K562 (cell line): ENCODE results near the gene DSC1. TPM values are rescaled to one million over a fixed set of nuclear protein-coding genes. Genes with fewer than 3 reads are reported as not detected.

Experiments
- CTBP1 ChIP-seq: fragments of 450-650 bp; IDR thresholded peaks from 2 replicates; pipeline ENCODE4 v1.6.1; 2016; ENCODE audit warnings: borderline replicate concordance
- E2F1 ChIP-seq: sonication (generic); formaldehyde crosslinking; IDR thresholded peaks from 2 replicates; pipeline ENCODE4 v1.8.1; 2023; ENCODE audit warnings: mild to moderate bottlenecking, missing genetic modification reagents, moderate library complexity
- EGR1 ChIP-seq: fragments of 450-650 bp; conservative IDR thresholded peaks from 2 replicates; pipeline ENCODE4 v1.6.1; 2017; ENCODE audit warnings: mild to moderate bottlenecking
- HNRNPLL ChIP-seq: fragments of 200-400 bp; formaldehyde crosslinking; IDR thresholded peaks from 2 replicates; pipeline ENCODE4 v1.6.1; 2017; ENCODE audit warnings: low read length, low read depth, mild to moderate bottlenecking; ENCODE audit not compliant: poor library complexity, severe bottlenecking
- IRF9 ChIP-seq: fragments of 450-650 bp; IDR thresholded peaks from 2 replicates; pipeline ENCODE4 v1.6.1; 2016; ENCODE audit warnings: missing biosample characterization, missing genetic modification characterization
- L3MBTL2 ChIP-seq: fragments of 450-650 bp; IDR thresholded peaks from 2 replicates; pipeline ENCODE4 v1.6.1; 2016; ENCODE audit warnings: mild to moderate bottlenecking, moderate library complexity
- MAZ ChIP-seq, 2 experiments: fragments of 450-650 bp in 1 of 2; sonication (generic) in 1 of 2; formaldehyde crosslinking; IDR thresholded peaks in 1 of 2; conservative IDR thresholded peaks in 1 of 2; 2 replicates each; pipeline versions ENCODE4 v1.4.0 to v1.5.0; 2020; ENCODE audit warnings: mild to moderate bottlenecking in 1 of 2, missing genetic modification reagents in 1 of 2
- NRF1 ChIP-seq, 2 experiments: fragments of 450-650 bp; IDR thresholded peaks in 1 of 2; conservative IDR thresholded peaks in 1 of 2; 2 replicates each; pipeline ENCODE4 v1.6.1; 2014; ENCODE audit warnings: mild to moderate bottlenecking in 2 of 2
- POLR2G ChIP-seq: fragments of 200-400 bp; formaldehyde crosslinking; IDR thresholded peaks from 2 replicates; pipeline ENCODE4 v1.6.1; 2017; ENCODE audit warnings: low read depth, mild to moderate bottlenecking, antibody characterized with exemption, low read length, moderate library complexity
- PRMT5 ChIP-seq: sonication (generic); formaldehyde crosslinking; IDR thresholded peaks from 2 replicates; pipeline ENCODE4 v1.5.0; 2020; ENCODE audit warnings: missing genetic modification reagents
- RB1 ChIP-seq: fragments of 450-650 bp; IDR thresholded peaks from 2 replicates; pipeline ENCODE4 v1.6.1; 2017; ENCODE audit warnings: low read depth, mild to moderate bottlenecking
- RBFOX2 ChIP-seq: fragments of 200-400 bp; formaldehyde crosslinking; IDR thresholded peaks from 2 replicates; pipeline ENCODE4 v1.6.1; 2017; ENCODE audit warnings: low read depth, mild to moderate bottlenecking, low read length, moderate library complexity
- RHOXF2B ChIP-seq: fragments of 250-450 bp; sonication (Bioruptor Pico); conservative IDR thresholded peaks from 2 replicates; pipeline ENCODE4 v1.5.1; 2021
- RNF219 ChIP-seq: fragments of 250-450 bp; sonication (Bioruptor Pico); IDR thresholded peaks from 2 replicates; pipeline ENCODE4 v1.5.0; 2022; ENCODE audit warnings: mild to moderate bottlenecking
- SFPQ ChIP-seq: fragments of 200-400 bp; formaldehyde crosslinking; IDR thresholded peaks from 2 replicates; pipeline ENCODE4 v1.6.1; 2017; ENCODE audit warnings: mild to moderate bottlenecking, low read depth, low read length, moderate library complexity
- ZBTB1 ChIP-seq: sonication (generic); formaldehyde crosslinking; IDR thresholded peaks from 2 replicates; pipeline ENCODE4 v1.8.1; 2023; ENCODE audit warnings: missing genetic modification reagents, low read depth, mild to moderate bottlenecking, borderline replicate concordance
- ZNF263 ChIP-seq: sonication (generic); formaldehyde crosslinking; IDR thresholded peaks from 2 replicates; pipeline ENCODE4 v1.8.0; 2022; ENCODE audit warnings: mild to moderate bottlenecking, missing genetic modification reagents, borderline replicate concordance
- ZNF507 ChIP-seq: conservative IDR thresholded peaks from 2 replicates; pipeline ENCODE4 v1.6.1; 2017; ENCODE audit warnings: missing genetic modification characterization, missing compliant biosample characterization
- ZNF740 ChIP-seq, 3 experiments: fragments of 200-800 bp in 1 of 3; sonication (Bioruptor generic) in 1 of 3; sonication (generic) in 1 of 3; formaldehyde crosslinking in 1 of 3; IDR thresholded peaks; 2 replicates each; pipeline versions ENCODE4 v1.6.1 to v1.8.0; 2016 to 2022; ENCODE audit warnings: mild to moderate bottlenecking in 2 of 3, missing compliant biosample characterization in 2 of 3, missing genetic modification characterization in 2 of 3, missing genetic modification reagents in 1 of 3
- ZNF778 ChIP-seq: fragments of 450-650 bp; formaldehyde crosslinking; IDR thresholded peaks from 2 replicates; pipeline ENCODE4 v1.4.0; 2020; ENCODE audit warnings: mild to moderate bottlenecking, moderate library complexity
- polyA plus RNA-seq, 8 experiments: library from polyadenylated mRNA; depleted of rRNA in 4 of 8; stranded (reverse) in 5 of 8; unstranded in 3 of 8; fragments of >200 nt; fragmentation: Nextera tagmentation in 2 of 8; fragmentation: Illumina TruSeq in 1 of 8; extraction: Ambion mirVana in 2 of 8; extraction: Trizol in 1 of 8; gene quantifications; 2 replicates each; pipeline versions ENCODE4 v1.2.1 to v1.2.3, GENCODE V29; 2011 to 2014; ENCODE audit warnings: inconsistent platforms in 1 of 8, missing spikeins in 1 of 8
- total RNA-seq, 7 experiments: library from RNA; depleted of rRNA in 6 of 7; stranded (reverse); fragments of >200 nt in 6 of 7; fragmentation: Illumina TruSeq in 2 of 7; extraction: Trizol in 2 of 7; gene quantifications; 2 replicates each; pipeline versions ENCODE4 v1.2.1 to v1.2.3, GENCODE V29; 2011 to 2021; ENCODE audit warnings: low replicate concordance in 1 of 7

Gene DSC1
- total and polyA plus RNA-seq, 9 of the 15 experiments (the other 6 are each of a cell fraction or from before 2014, with no cell fraction given), result 0.04 to 0.07 (median 0.05) TPM; not detected in 4

- TF ChIP-seq ZBTB1 (no peak), NRF1 (conservative IDR thresholded peaks at IDR 0.05 in 1 of 2, IDR thresholded peaks at IDR 0.05 in 1 of 2) (peak; percentile 67 to 69), L3MBTL2 (peak; percentile 54), PRMT5 (CRISPR knock-in tag) (no peak), RHOXF2B (CRISPR knock-in tag) (no peak), MAZ (CRISPR knock-in tag; conservative IDR thresholded peaks at IDR 0.05 in 1 of 2, IDR thresholded peaks at IDR 0.05 in 1 of 2) (peak in 1 of 2 experiments; percentile 46; a peak in 2 of 4 replicates), POLR2G (peak; percentile 75), ZNF263 (CRISPR knock-in tag) (no peak), ZNF778 (CRISPR knock-in tag) (no peak), EGR1 (no peak), E2F1 (no peak), RB1 (no peak), IRF9 (no peak), RNF219 (no peak), CTBP1 (peak; percentile 69; the same call in 1 of the 2 replicates), HNRNPLL (peak; percentile 19), ZNF507 (tag) (no peak), RBFOX2 (peak; percentile 70), ZNF740 (CRISPR knock-in tag; IDR thresholded peaks at IDR 0.05) (peak; percentile 53; the same call in 1 of the 2 replicates), ZNF740 (tag; IDR thresholded peaks at IDR 0.05) (no peak), SFPQ (no peak)
Observed at GRCh38 chr18:31102025-31102684, 60.5 kb downstream of the DSC1 start, which contains the start of gene DSC2 (continued).
